Retinal pigment epithelial cell (primary cell): ENCODE data around the gene PRLHR.

Experiments
- DNase-seq: peaks from one replicate; pipeline ENCODE4 v3.0.0-alpha.2; 2010; ENCODE audit warnings: low read depth
- H3K4me3 ChIP-seq: 2 replicates; pipeline ENCODE4 v1.5.1; 2011; ENCODE audit warnings: mild to moderate bottlenecking, low read length, control low read depth, moderate library complexity
- CTCF ChIP-seq: conservative IDR thresholded peaks from 2 replicates; pipeline ENCODE4 v1.5.1; 2011; ENCODE audit warnings: low read depth, low read length, control low read depth, inconsistent platforms

Gene PRLHR

GRCh38 chr10:118541718-118542117, 53.7 kb downstream of the PRLHR start:
- no peak for TF ChIP-seq CTCF
- H3K4me3 ChIP-seq: no peak overlapping the region
- no peak for DNase-seq
